ENCODE data around the gene CLIC4.
"Not testable (repeated sequence)": the region's sequence is repeated elsewhere in the genome, so short reads cannot be mapped to it uniquely, and the experiment has no call there.

CLIC4 gene

GRCh38 chr1:24748191-24749121, 3.2 kb downstream of the CLIC4 start:
- DNase-seq = no peak

GRCh38 chr1:24749252-24749651, 4.0 kb downstream of the CLIC4 start:
- DNase-seq = no peak

GRCh38 chr1:24749886-24750285, 4.6 kb downstream of the CLIC4 start:
- no peak for DNase-seq

- no peak for DNase-seq
Observed at GRCh38 chr1:24751833-24752232, 6.6 kb downstream of the CLIC4 start.

GRCh38 chr1:24752305-24752704, 7.1 kb downstream of the CLIC4 start:
- DNase-seq = no peak

GRCh38 chr1:24754229-24754628, 9.0 kb downstream of the CLIC4 start:
- DNase-seq = no peak

- not testable (repeated sequence) for DNase-seq
Observed at GRCh38 chr1:24755323-24755722, 10.1 kb downstream of the CLIC4 start.

- DNase-seq = no peak
Observed at GRCh38 chr1:24756395-24756794, 11.1 kb downstream of the CLIC4 start.

GRCh38 chr1:24759492-24759891, 14.2 kb downstream of the CLIC4 start:
- no peak for DNase-seq

- no peak for DNase-seq
Observed at GRCh38 chr1:24761582-24761981, 16.3 kb downstream of the CLIC4 start.

- no peak for DNase-seq
Observed at GRCh38 chr1:24762133-24762676, 17.0 kb downstream of the CLIC4 start.

GRCh38 chr1:24763671-24764070, 18.4 kb downstream of the CLIC4 start:
- no peak for DNase-seq

- no peak for DNase-seq
Observed at GRCh38 chr1:24764439-24764838, 19.2 kb downstream of the CLIC4 start.

- DNase-seq = no peak
Observed at GRCh38 chr1:24764848-24765247, 19.6 kb downstream of the CLIC4 start.

- no peak for DNase-seq
Observed at GRCh38 chr1:24765308-24765988, 20.2 kb downstream of the CLIC4 start.

- no peak for DNase-seq
Observed at GRCh38 chr1:24767351-24767750, 22.1 kb downstream of the CLIC4 start.

- no peak for DNase-seq
Observed at GRCh38 chr1:24768873-24769605, 23.8 kb downstream of the CLIC4 start.

GRCh38 chr1:24769656-24770651, 24.7 kb downstream of the CLIC4 start:
- DNase-seq = no peak

GRCh38 chr1:24770881-24771280, 25.6 kb downstream of the CLIC4 start:
- no peak for DNase-seq

- DNase-seq = no peak
Observed at GRCh38 chr1:24771574-24771973, 26.3 kb downstream of the CLIC4 start.

GRCh38 chr1:24773618-24774017, 28.4 kb downstream of the CLIC4 start:
- no peak for DNase-seq

GRCh38 chr1:24775348-24775747, 30.1 kb downstream of the CLIC4 start:
- no peak for DNase-seq

Data from activated CD4-positive, CD25-positive, alpha-beta regulatory T cell (primary cell).